Measurements from ENCODE around the gene ATXN7L3. TPM values are rescaled to one million over a fixed set of nuclear protein-coding genes. Genes with fewer than 3 reads are reported as not detected.

The ATXN7L3 gene
- total and polyA plus RNA-seq, 10 of the 15 experiments (the other 5 are each of a cell fraction or from before 2014, with no cell fraction given) = 0.71 to 78.7 (median 32.7) TPM

DNA sequence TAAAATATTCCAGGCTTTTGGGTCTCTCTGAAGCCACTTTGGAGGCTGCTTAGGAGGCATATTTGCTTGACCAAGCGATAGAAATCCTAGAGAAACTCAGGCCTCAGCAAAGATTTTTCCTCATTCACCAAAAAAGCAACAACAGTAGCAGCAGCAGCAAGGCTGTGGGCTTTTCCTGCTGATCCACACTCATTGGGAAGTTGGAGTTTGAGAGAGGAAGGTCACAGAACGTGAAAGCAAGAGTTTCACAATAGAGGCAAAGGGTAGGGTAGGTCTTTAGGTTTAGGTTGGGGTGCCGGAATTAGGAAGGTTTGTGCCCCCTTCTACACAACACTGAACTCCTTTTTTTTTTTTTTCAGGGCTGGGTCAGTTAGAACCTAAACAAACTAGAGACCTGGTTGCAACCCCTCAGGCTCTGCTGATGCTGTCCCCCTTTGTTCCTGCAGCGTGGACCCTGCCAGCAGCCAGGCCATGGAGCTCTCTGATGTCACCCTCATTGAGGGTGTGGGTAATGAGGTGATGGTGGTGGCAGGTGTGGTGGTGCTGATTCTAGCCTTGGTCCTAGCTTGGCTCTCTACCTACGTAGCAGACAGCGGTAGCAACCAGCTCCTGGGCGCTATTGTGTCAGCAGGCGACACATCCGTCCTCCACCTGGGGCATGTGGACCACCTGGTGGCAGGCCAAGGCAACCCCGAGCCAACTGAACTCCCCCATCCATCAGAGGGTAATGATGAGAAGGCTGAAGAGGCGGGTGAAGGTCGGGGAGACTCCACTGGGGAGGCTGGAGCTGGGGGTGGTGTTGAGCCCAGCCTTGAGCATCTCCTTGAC is 10.9 kb downstream of the ATXN7L3 start:
- TF ChIP-seq NFIC (IDR thresholded peaks at IDR 0.05; ENCODE audit: low read depth, low read length) = no peak
- peak; percentile 50; the same call in 1 of the 2 replicates for TF ChIP-seq POLR2A (IDR thresholded peaks at IDR 0.05; ENCODE audit: low read depth, low read length)
- TF ChIP-seq SMARCA5 (IDR thresholded peaks at IDR 0.05) = no peak
- no peak for TF ChIP-seq TCF3 (IDR thresholded peaks at IDR 0.05; ENCODE audit: borderline replicate concordance, insufficient read depth, low read depth, low read length)
- TF ChIP-seq NFYB (IDR thresholded peaks at IDR 0.05; ENCODE audit: insufficient read depth, low read depth, low read length) = no peak
- TF ChIP-seq SP1 (IDR thresholded peaks at IDR 0.05; ENCODE audit: low read depth, low read length) = no peak
- FAIRE-seq (no peak), DNase-seq (ENCODE audit: low read depth, low spot score) (no peak), ATAC-seq (no peak)
- Histone ChIP-seq H4K20me1 (ENCODE audit: control insufficient read depth, insufficient read depth) (no peaks in the 10 kb centered on the region), H3K79me2 (ENCODE audit: control insufficient read depth, insufficient read depth, low read length) (peaks cover 35% of the 10 kb centered on the region), H3K4me1 (ENCODE audit: control insufficient read depth, insufficient read depth, low read length) (peaks cover 4% of the 10 kb centered on the region), H3K4me3 (no peak overlapping the region), H3K9ac (ENCODE audit: control insufficient read depth, insufficient read depth, low read length) (no peak overlapping the region), H3K27me3 (replicated peaks in 1 of 2; ENCODE audit: control insufficient read depth in 2 of 2, insufficient read depth in 2 of 2, low read length in 1 of 2) (no peaks in the 10 kb centered on the region), H3K36me3 (ENCODE audit: control insufficient read depth in 2 of 2, insufficient read depth in 2 of 2, low read length in 1 of 2) (peaks cover 5 to 13% of the 10 kb centered on the region in 2 experiments; a peak in 3 of 4 replicates), H2AFZ (ENCODE audit: control insufficient read depth, low read depth, low read length) (no peak overlapping the region), H3K4me2 (ENCODE audit: control insufficient read depth, insufficient read depth) (peak overlapping the region; percentile 64; the same call in 1 of the 2 replicates), H3K27ac (ENCODE audit: control insufficient read depth, insufficient read depth) (no peak overlapping the region), H3K9me3 (replicated peaks; ENCODE audit: control insufficient read depth, insufficient read depth, low read length) (no peaks in the 10 kb centered on the region)
- in situ Hi-C loops (cut with MboI) (no loop called here), intact Hi-C loops (cut with micrococcal nuclease; ENCODE audit: unreplicated experiment) (loop anchor here (5.0 kb wide), 1 partner anchor 46 kb away; the partner anchor contains the start of gene HROB)
- WGBS (ENCODE audit: insufficient coverage, insufficient replicate concordance, low lambda C conversion rate, missing lambda C conversion rate) = 83% methylated on average over 12 of the region's 12 CpGs
- CTCF ChIA-PET = interaction anchor here (0.9 to 1.6 kb wide), 2 partner anchors 9 to 21 kb away, joined by 3 to 7 read pairs; no protein-coding TSS in a partner anchor
- no TSS peak for BruUV-seq (replicated peaks)
- RAD21 ChIA-PET (ENCODE audit: unreplicated experiment) = interaction anchor here (0.5 kb wide), 1 partner anchor 15 kb away, joined by 4 read pairs; no protein-coding TSS in a partner anchor
- SMC1A ChIA-PET (ENCODE audit: uncharacterized antibody, unreplicated experiment) = interaction anchor here (0.7 kb wide), 1 partner anchor 21 kb away, joined by 3 read pairs; no protein-coding TSS in a partner anchor
- POLR2A ChIA-PET = interaction anchor here (1.9 kb wide), 1 partner anchor 9 kb away, joined by 9 read pairs; no protein-coding TSS in a partner anchor
